ENCODE results near the gene IL24. TPM values are rescaled to one million over a fixed set of nuclear protein-coding genes. Genes with fewer than 3 reads are reported as not detected.
"Not testable (repeated sequence)": the region's sequence is repeated elsewhere in the genome, so short reads cannot be mapped to it uniquely, and the experiment has no call there.

IL24 gene
- under 1 TPM in 2 of 5 donors, not detected in 3; 0.18 to 0.22 TPM for total RNA-seq
- total RNA-seq (2013), result not detected
- 0 to 22.1 (median 0.06) reads per million in 29 experiments for total RNA-seq

GRCh38 chr1:206897175-206897574, at the start of gene IL24:
Gene IL24 (plus strand): TSS chr1:206897443. CDS start chr1:206897833, 390 bp downstream.
- no peaks in the 10 kb centered on the region for H3K9me3 ChIP-seq
- H3K27me3 ChIP-seq (replicated peaks in 1 of 2; ENCODE audit: control insufficient read depth in 2 of 2, extremely low read depth in 1 of 2, insufficient read depth in 2 of 2, low read length in 1 of 2), result peaks cover 0 to 7% of the 10 kb centered on the region in 2 experiments
- no peak within 1 kb of the TSS for H3K27ac ChIP-seq (ENCODE audit: low read length)
- peaks cover 8% of the 10 kb centered on the region for H3K36me3 Mint-ChIP-seq
- no peaks in the 10 kb centered on the region for H3K9me3 Mint-ChIP-seq
- ChIA-PET POLR2A (interaction anchor here in 1 of 2 donors (0.5 kb wide), 1 partner anchor 173 kb away, joined by 7 read pairs; no protein-coding TSS in a partner anchor), CTCF (interaction anchor here in 1 of 2 donors (1.0 to 1.1 kb wide), 2 partner anchors 12 to 24 kb away, joined by 3 read pairs; no protein-coding TSS in a partner anchor)
- peak within 1 kb of the TSS; percentile 61 to 68 for H3K27ac Mint-ChIP-seq
- no peaks in the 10 kb centered on the region for H3K27me3 Mint-ChIP-seq
- peaks cover 0 to 24% of the 10 kb centered on the region in 2 experiments for H3K4me1 ChIP-seq (ENCODE audit: control insufficient read depth in 1 of 2, extremely low read depth in 1 of 2, insufficient read depth in 2 of 2, low read length in 2 of 2)
- H3K4me1 Mint-ChIP-seq, result peaks cover 45 to 62% (median 47%) of the 10 kb centered on the region in 3 donors
- no peak for DNase-seq
- no peaks in the 10 kb centered on the region for H3K36me3 ChIP-seq (ENCODE audit: control insufficient read depth in 2 of 2, extremely low read depth in 1 of 2, insufficient read depth in 1 of 2, low read length in 1 of 2)
- no peak within 1 kb of the TSS for H3K4me3 Mint-ChIP-seq
- no peak within 1 kb of the TSS for H3K4me3 ChIP-seq (ENCODE audit: control insufficient read depth in 1 of 2, extremely low read depth in 1 of 2, low read length in 1 of 2)
- no peak for ATAC-seq (replicated peaks in 1 of 4)
- WGBS (ENCODE audit: insufficient coverage), result no CpG with 5 or more reads among the region's 4 CpGs

GRCh38 chr1:206847946-206848345, 49.3 kb upstream of the IL24 start:
- Histone ChIP-seq H3K27ac (ENCODE audit: low read length) (no peak overlapping the region), H3K36me3 (ENCODE audit: control insufficient read depth in 2 of 2, extremely low read depth in 1 of 2, insufficient read depth in 1 of 2, low read length in 1 of 2) (no peaks in the 10 kb centered on the region), H3K4me1 (ENCODE audit: control insufficient read depth in 1 of 2, extremely low read depth in 1 of 2, insufficient read depth in 2 of 2, low read length in 2 of 2) (no peaks in the 10 kb centered on the region), H3K9me3 (no peaks in the 10 kb centered on the region), H3K4me3 (ENCODE audit: control insufficient read depth in 1 of 2, extremely low read depth in 1 of 2, low read length in 1 of 2) (no peak overlapping the region), H3K27me3 (replicated peaks in 1 of 2; ENCODE audit: control insufficient read depth in 2 of 2, extremely low read depth in 1 of 2, insufficient read depth in 2 of 2, low read length in 1 of 2) (no peaks in the 10 kb centered on the region)
- H3K4me3 Mint-ChIP-seq, result no peak overlapping the region
- H3K4me1 Mint-ChIP-seq, result no peaks in the 10 kb centered on the region
- H3K36me3 Mint-ChIP-seq, result peaks cover 3% of the 10 kb centered on the region
- H3K9me3 Mint-ChIP-seq, result peaks cover 0 to 2% (median 0%) of the 10 kb centered on the region in 3 donors
- DNase-seq (no peak), ATAC-seq (replicated peaks in 1 of 4) (no peak)
- WGBS (ENCODE audit: insufficient coverage), result no CpG with 5 or more reads among the region's 1 CpG
- peaks cover 3 to 15% of the 10 kb centered on the region in 2 donors for H3K27me3 Mint-ChIP-seq
- ChIA-PET CTCF (interaction anchor here in 1 of 2 donors (0.7 to 1.1 kb wide), 3 partner anchors 10 to 15 kb away, joined by 3 to 5 read pairs (median 3); no protein-coding TSS in a partner anchor), POLR2A (no interaction called here)
- no peak overlapping the region for H3K27ac Mint-ChIP-seq

- Histone ChIP-seq H3K27ac (ENCODE audit: low read length) (no peak overlapping the region), H3K27me3 (replicated peaks in 1 of 2; ENCODE audit: control insufficient read depth in 2 of 2, extremely low read depth in 1 of 2, insufficient read depth in 2 of 2, low read length in 1 of 2) (no peaks in the 10 kb centered on the region), H3K9me3 (no peaks in the 10 kb centered on the region), H3K4me1 (ENCODE audit: control insufficient read depth in 1 of 2, extremely low read depth in 1 of 2, insufficient read depth in 2 of 2, low read length in 2 of 2) (no peaks in the 10 kb centered on the region), H3K36me3 (ENCODE audit: control insufficient read depth in 2 of 2, extremely low read depth in 1 of 2, insufficient read depth in 1 of 2, low read length in 1 of 2) (no peaks in the 10 kb centered on the region), H3K4me3 (ENCODE audit: control insufficient read depth in 1 of 2, extremely low read depth in 1 of 2, low read length in 1 of 2) (no peak overlapping the region)
- Mint-ChIP-seq H3K27ac (no peak overlapping the region), H3K27me3 (peaks cover 3 to 15% of the 10 kb centered on the region in 2 donors), H3K4me3 (no peak overlapping the region), H3K4me1 (no peaks in the 10 kb centered on the region), H3K36me3 (peaks cover 3% of the 10 kb centered on the region), H3K9me3 (peaks cover 0 to 10% (median 6%) of the 10 kb centered on the region in 3 donors)
- no CpG with 5 or more reads among the region's 2 CpGs for WGBS (ENCODE audit: insufficient coverage)
- ATAC-seq (replicated peaks in 1 of 4), result no peak
- ChIA-PET CTCF (no interaction called here), POLR2A (no interaction called here)
- no peak for DNase-seq
Measured at GRCh38 chr1:206850401-206850800, 46.8 kb upstream of the IL24 start.

GRCh38 chr1:206851341-206852010, 45.8 kb upstream of the IL24 start:
- peaks cover 3% of the 10 kb centered on the region for H3K36me3 Mint-ChIP-seq
- 100% methylated on average over 1 of the region's 5 CpGs for WGBS (ENCODE audit: insufficient coverage)
- H3K9me3 ChIP-seq, result no peaks in the 10 kb centered on the region
- no peaks in the 10 kb centered on the region for H3K4me1 ChIP-seq (ENCODE audit: control insufficient read depth in 1 of 2, extremely low read depth in 1 of 2, insufficient read depth in 2 of 2, low read length in 2 of 2)
- H3K27ac Mint-ChIP-seq, result no peak overlapping the region
- H3K4me3 ChIP-seq (ENCODE audit: control insufficient read depth in 1 of 2, extremely low read depth in 1 of 2, low read length in 1 of 2), result no peak overlapping the region
- no peak overlapping the region for H3K4me3 Mint-ChIP-seq
- no peak for DNase-seq
- ChIA-PET CTCF (interaction anchor here in 1 of 2 donors (0.5 kb wide), 1 partner anchor 19 kb away, joined by 3 read pairs; no protein-coding TSS in a partner anchor), POLR2A (no interaction called here)
- no peak for ATAC-seq (replicated peaks in 1 of 4)
- H3K27ac ChIP-seq (ENCODE audit: low read length), result no peak overlapping the region
- peaks cover 0 to 10% (median 6%) of the 10 kb centered on the region in 3 donors for H3K9me3 Mint-ChIP-seq
- peaks cover 3 to 15% of the 10 kb centered on the region in 2 donors for H3K27me3 Mint-ChIP-seq
- no peaks in the 10 kb centered on the region for H3K36me3 ChIP-seq (ENCODE audit: control insufficient read depth in 2 of 2, extremely low read depth in 1 of 2, insufficient read depth in 1 of 2, low read length in 1 of 2)
- H3K27me3 ChIP-seq (replicated peaks in 1 of 2; ENCODE audit: control insufficient read depth in 2 of 2, extremely low read depth in 1 of 2, insufficient read depth in 2 of 2, low read length in 1 of 2), result no peaks in the 10 kb centered on the region
- H3K4me1 Mint-ChIP-seq, result peaks cover 0 to 5% (median under 1%) of the 10 kb centered on the region in 3 donors

- H3K4me3 Mint-ChIP-seq; H3K9me3 ChIP-seq; H3K27ac ChIP-seq (ENCODE audit: low read length); CTCF ChIA-PET; H3K4me1 Mint-ChIP-seq; ATAC-seq (replicated peaks in 1 of 4); DNase-seq; H3K27ac Mint-ChIP-seq; H3K4me1 ChIP-seq (ENCODE audit: control insufficient read depth in 1 of 2, extremely low read depth in 1 of 2, insufficient read depth in 2 of 2, low read length in 2 of 2); H3K36me3 ChIP-seq (ENCODE audit: control insufficient read depth in 2 of 2, extremely low read depth in 1 of 2, insufficient read depth in 1 of 2, low read length in 1 of 2); H3K27me3 ChIP-seq (replicated peaks in 1 of 2; ENCODE audit: control insufficient read depth in 2 of 2, extremely low read depth in 1 of 2, insufficient read depth in 2 of 2, low read length in 1 of 2); H3K36me3 Mint-ChIP-seq; POLR2A ChIA-PET; H3K4me3 ChIP-seq (ENCODE audit: control insufficient read depth in 1 of 2, extremely low read depth in 1 of 2, low read length in 1 of 2): not testable (repeated sequence)
- Mint-ChIP-seq H3K27me3 (peaks cover 3 to 15% of the 10 kb centered on the region in 2 donors), H3K9me3 (peaks cover 0 to 10% (median 6%) of the 10 kb centered on the region in 3 donors)
- WGBS (ENCODE audit: insufficient coverage), result no CpG with 5 or more reads among the region's 2 CpGs
Measured at GRCh38 chr1:206852662-206853061, 44.6 kb upstream of the IL24 start.

GRCh38 chr1:206853696-206854095, 43.5 kb upstream of the IL24 start:
- CTCF ChIA-PET; POLR2A ChIA-PET; H3K4me3 ChIP-seq (ENCODE audit: control insufficient read depth in 1 of 2, extremely low read depth in 1 of 2, low read length in 1 of 2); H3K36me3 ChIP-seq (ENCODE audit: control insufficient read depth in 2 of 2, extremely low read depth in 1 of 2, insufficient read depth in 1 of 2, low read length in 1 of 2); DNase-seq; H3K36me3 Mint-ChIP-seq; H3K27me3 ChIP-seq (replicated peaks in 1 of 2; ENCODE audit: control insufficient read depth in 2 of 2, extremely low read depth in 1 of 2, insufficient read depth in 2 of 2, low read length in 1 of 2); H3K27ac Mint-ChIP-seq; H3K4me1 ChIP-seq (ENCODE audit: control insufficient read depth in 1 of 2, extremely low read depth in 1 of 2, insufficient read depth in 2 of 2, low read length in 2 of 2); H3K4me3 Mint-ChIP-seq; ATAC-seq (replicated peaks in 1 of 4); H3K27ac ChIP-seq (ENCODE audit: low read length); H3K4me1 Mint-ChIP-seq; H3K9me3 ChIP-seq: not testable (repeated sequence)
- peaks cover 0 to 15% of the 10 kb centered on the region in 2 donors for H3K27me3 Mint-ChIP-seq
- H3K9me3 Mint-ChIP-seq, result peaks cover 0 to 10% (median 6%) of the 10 kb centered on the region in 3 donors
